ENCODE data around the gene TMA7. TPM values are rescaled to one million over a fixed set of nuclear protein-coding genes. Genes with fewer than 3 reads are reported as not detected.

The TMA7 gene
- total and polyA plus RNA-seq, 4 donors, result 75.2 to 241 (median 113) TPM

GRCh38 chr3:48411606-48412374 lies 28.3 kb upstream of the TMA7 start:
- Histone ChIP-seq H3K27me3 (ENCODE audit: control insufficient read depth in 4 of 4, insufficient read depth in 4 of 4, low read length in 3 of 4) (no peaks in the 10 kb centered on the region), H3K4me1 (ENCODE audit: control insufficient read depth in 4 of 4, insufficient read depth in 4 of 4, low read length in 3 of 4) (no peaks in the 10 kb centered on the region), H3K4me3 (ENCODE audit: low read depth in 1 of 3, low read length in 3 of 3) (no peak overlapping the region), H3K9me3 (ENCODE audit: control insufficient read depth in 4 of 4, low read length in 3 of 4) (no peaks in the 10 kb centered on the region), H3K36me3 (ENCODE audit: control insufficient read depth in 4 of 4, insufficient read depth in 3 of 4, low read depth in 1 of 4, low read length in 3 of 4) (peaks cover 35 to 98% (median 53%) of the 10 kb centered on the region in 4 donors), H3K9ac (ENCODE audit: low read depth in 1 of 2, low read length in 2 of 2) (no peak overlapping the region), H3K27ac (ENCODE audit: low read depth in 1 of 2, low read length in 2 of 2) (no peak overlapping the region)
- TF ChIP-seq ATF3 (IDR thresholded peaks at IDR 0.05) (no peak), NR2F2 (IDR thresholded peaks at IDR 0.05) (no peak), TAF1 (conservative IDR thresholded peaks at IDR 0.05) (no peak), RXRA (IDR thresholded peaks at IDR 0.05) (no peak), RAD21 (IDR thresholded peaks at IDR 0.05) (no peak)
- DNase-seq (ENCODE audit: low spot score), result no peak
- 94% methylated on average over 11 of the region's 11 CpGs for WGBS

DNA sequence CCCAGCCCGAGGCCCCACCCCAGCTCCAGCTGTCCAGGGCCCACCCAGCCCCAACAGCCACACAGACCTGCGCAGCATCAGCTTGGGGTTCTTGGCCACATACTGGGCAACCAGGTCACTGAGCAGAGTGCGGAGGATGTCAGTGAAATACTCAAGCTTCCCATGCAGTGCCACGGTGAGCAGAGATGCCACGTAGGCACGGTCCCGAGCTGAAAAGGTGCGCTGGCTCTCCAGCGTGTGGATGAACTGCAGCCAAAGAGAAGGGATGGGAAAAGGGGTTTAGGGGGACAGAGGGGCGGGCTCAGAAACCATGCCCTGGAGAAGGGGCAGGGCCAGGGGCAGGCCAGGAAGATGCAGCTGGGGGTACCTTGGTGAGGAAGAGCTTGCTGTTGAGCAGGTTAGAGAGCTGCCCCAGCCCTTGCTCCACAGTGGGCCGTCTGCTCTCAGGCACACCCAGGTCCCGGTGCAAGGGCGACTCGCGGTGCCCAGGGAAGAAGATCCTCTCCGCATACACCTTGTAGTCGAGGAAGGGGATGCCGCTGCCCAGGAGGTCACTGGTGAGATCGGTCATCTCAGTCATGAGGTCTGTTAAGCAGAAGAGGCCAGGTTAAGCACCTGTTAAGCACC lies 27.6 kb upstream of the TMA7 start:
- TF ChIP-seq HNF4A (conservative IDR thresholded peaks at IDR 0.05), result no peak
- TF ChIP-seq FOXA1 (IDR thresholded peaks at IDR 0.05), result no peak
- TF ChIP-seq RAD21 (IDR thresholded peaks at IDR 0.05), result no peak
- TF ChIP-seq TAF1 (conservative IDR thresholded peaks at IDR 0.05), result no peak
- no peak for TF ChIP-seq REST (IDR thresholded peaks at IDR 0.05)
- TF ChIP-seq RXRA (IDR thresholded peaks at IDR 0.05), result no peak
- TF ChIP-seq FOXA2 (IDR thresholded peaks at IDR 0.05), result no peak
- TF ChIP-seq JUND (IDR thresholded peaks at IDR 0.05), result no peak
- TF ChIP-seq ZBTB33 (IDR thresholded peaks at IDR 0.05), result no peak
- no peak for TF ChIP-seq HNF4G (IDR thresholded peaks at IDR 0.05)
- TF ChIP-seq NR2F2 (IDR thresholded peaks at IDR 0.05), result no peak
- TF ChIP-seq, protein P1, sequence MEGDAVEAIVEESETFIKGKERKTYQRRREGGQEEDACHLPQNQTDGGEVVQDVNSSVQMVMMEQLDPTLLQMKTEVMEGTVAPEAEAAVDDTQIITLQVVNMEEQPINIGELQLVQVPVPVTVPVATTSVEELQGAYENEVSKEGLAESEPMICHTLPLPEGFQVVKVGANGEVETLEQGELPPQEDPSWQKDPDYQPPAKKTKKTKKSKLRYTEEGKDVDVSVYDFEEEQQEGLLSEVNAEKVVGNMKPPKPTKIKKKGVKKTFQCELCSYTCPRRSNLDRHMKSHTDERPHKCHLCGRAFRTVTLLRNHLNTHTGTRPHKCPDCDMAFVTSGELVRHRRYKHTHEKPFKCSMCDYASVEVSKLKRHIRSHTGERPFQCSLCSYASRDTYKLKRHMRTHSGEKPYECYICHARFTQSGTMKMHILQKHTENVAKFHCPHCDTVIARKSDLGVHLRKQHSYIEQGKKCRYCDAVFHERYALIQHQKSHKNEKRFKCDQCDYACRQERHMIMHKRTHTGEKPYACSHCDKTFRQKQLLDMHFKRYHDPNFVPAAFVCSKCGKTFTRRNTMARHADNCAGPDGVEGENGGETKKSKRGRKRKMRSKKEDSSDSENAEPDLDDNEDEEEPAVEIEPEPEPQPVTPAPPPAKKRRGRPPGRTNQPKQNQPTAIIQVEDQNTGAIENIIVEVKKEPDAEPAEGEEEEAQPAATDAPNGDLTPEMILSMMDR (IDR thresholded peaks at IDR 0.05; ENCODE audit: low read depth, low read length, missing input control), result no peak
- TF ChIP-seq GABPA (IDR thresholded peaks at IDR 0.05 in 1 of 2, conservative IDR thresholded peaks at IDR 0.05 in 1 of 2), result no peak
- TF ChIP-seq, protein P2, sequence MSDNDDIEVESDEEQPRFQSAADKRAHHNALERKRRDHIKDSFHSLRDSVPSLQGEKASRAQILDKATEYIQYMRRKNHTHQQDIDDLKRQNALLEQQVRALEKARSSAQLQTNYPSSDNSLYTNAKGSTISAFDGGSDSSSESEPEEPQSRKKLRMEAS (IDR thresholded peaks at IDR 0.05), result no peak
- TF ChIP-seq YY1 (IDR thresholded peaks at IDR 0.05), result no peak
- no peak for TF ChIP-seq EGR1 (IDR thresholded peaks at IDR 0.05; ENCODE audit: low read depth in 2 of 2)
- Histone ChIP-seq H3K4me3 (ENCODE audit: low read depth in 1 of 3, low read length in 3 of 3) (no peak overlapping the region), H3K4me1 (ENCODE audit: control insufficient read depth in 4 of 4, insufficient read depth in 4 of 4, low read length in 3 of 4) (no peaks in the 10 kb centered on the region), H3K27ac (ENCODE audit: low read depth in 1 of 2, low read length in 2 of 2) (no peak overlapping the region), H3K9ac (ENCODE audit: low read depth in 1 of 2, low read length in 2 of 2) (no peak overlapping the region), H3K9me3 (ENCODE audit: control insufficient read depth in 4 of 4, low read length in 3 of 4) (no peaks in the 10 kb centered on the region), H3K36me3 (ENCODE audit: control insufficient read depth in 4 of 4, insufficient read depth in 3 of 4, low read depth in 1 of 4, low read length in 3 of 4) (peaks cover 37 to 98% (median 53%) of the 10 kb centered on the region in 4 donors), H3K27me3 (ENCODE audit: control insufficient read depth in 4 of 4, insufficient read depth in 4 of 4, low read length in 3 of 4) (no peaks in the 10 kb centered on the region)
- DNase-seq (ENCODE audit: low spot score), result no peak
- 93% methylated on average over 19 of the region's 19 CpGs for WGBS

Measured in liver (tissue), 9 donors.